ENCODE results near the gene GATAD2A. TPM values are rescaled to one million over a fixed set of nuclear protein-coding genes. Genes with fewer than 3 reads are reported as not detected.

GATAD2A gene
- total RNA-seq, 2 donors from 2014 or later, result 41.7 to 138 TPM

DNA sequence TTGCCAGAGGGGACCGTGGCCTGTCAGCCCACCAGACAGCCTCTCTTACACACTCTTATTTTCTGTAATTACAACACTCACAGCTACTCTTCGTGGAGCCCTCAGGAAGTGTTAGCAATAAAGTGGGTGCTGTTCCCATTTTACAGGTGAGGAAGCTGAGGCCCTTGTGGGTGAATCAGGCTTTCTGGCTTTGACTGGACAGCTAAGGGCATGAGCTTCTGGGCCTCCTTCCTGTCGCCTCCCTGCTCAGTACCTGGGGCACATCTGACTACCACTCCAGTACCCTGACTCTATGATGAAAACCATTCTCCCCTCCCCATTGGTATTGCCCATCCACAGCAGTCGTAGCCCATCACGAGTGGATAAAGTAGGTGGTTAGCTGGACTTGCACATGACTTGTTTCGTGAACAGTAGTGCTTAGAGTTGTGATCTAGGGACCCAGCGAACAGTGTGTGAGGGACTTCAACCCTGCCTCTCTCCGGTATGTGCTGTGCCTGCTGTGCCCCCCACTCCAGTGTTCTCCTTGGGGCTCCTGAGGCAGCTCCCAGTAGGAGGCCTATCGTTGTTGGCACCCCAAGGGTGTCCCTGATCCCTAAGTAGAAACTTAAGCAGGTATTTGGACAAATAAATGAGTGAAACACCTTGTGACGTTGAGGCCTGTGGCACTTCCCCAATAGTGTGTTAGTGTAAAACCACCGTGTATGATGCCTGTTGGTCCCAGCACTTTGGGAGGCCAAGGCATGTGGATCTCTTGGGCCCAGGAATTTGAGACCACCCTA lies 38.6 kb downstream of the GATAD2A start:
- H3K36me3 ChIP-seq, result no peaks in the 10 kb centered on the region

GRCh38 chr19:19444681-19445155 lies 39.2 kb downstream of the GATAD2A start:
- TF ChIP-seq POLR2AphosphoS5 (IDR thresholded peaks at IDR 0.05) (no peak), POLR2A (IDR thresholded peaks at IDR 0.05) (no peak), CTCF (IDR thresholded peaks at IDR 0.05) (no peak)
- Histone ChIP-seq H3K27me3 (replicated peaks; ENCODE audit: insufficient read depth) (no peaks in the 10 kb centered on the region), H3K4me1 (replicated peaks) (no peaks in the 10 kb centered on the region), H3K27ac (no peak overlapping the region), H3K36me3 (no peaks in the 10 kb centered on the region), H3K4me3 (no peak overlapping the region), H3K9me3 (no peaks in the 10 kb centered on the region)
- intact Hi-C loops (cut with DNase I), result no loop called here
- DNase-seq (ENCODE audit: low spot score), result no peak
- WGBS, result 89% methylated on average over 4 of the region's 4 CpGs

More for the DNA sequence above, 38.6 kb downstream of the GATAD2A start:
- Histone ChIP-seq H3K27ac (no peak overlapping the region), H3K27me3 (replicated peaks; ENCODE audit: insufficient read depth) (no peaks in the 10 kb centered on the region), H3K9me3 (no peaks in the 10 kb centered on the region), H3K4me3 (no peak overlapping the region), H3K4me1 (replicated peaks) (no peaks in the 10 kb centered on the region)
- WGBS, result 80% methylated on average over 11 of the region's 11 CpGs
- no peak for DNase-seq (ENCODE audit: low spot score)
- intact Hi-C loops (cut with DNase I), result no loop called here
- TF ChIP-seq POLR2AphosphoS5 (IDR thresholded peaks at IDR 0.05) (no peak), POLR2A (IDR thresholded peaks at IDR 0.05) (no peak), CTCF (IDR thresholded peaks at IDR 0.05) (no peak)

- intact Hi-C loops (cut with DNase I), result no loop called here
- H3K27me3 ChIP-seq (replicated peaks; ENCODE audit: insufficient read depth), result no peaks in the 10 kb centered on the region
- DNase-seq (ENCODE audit: low spot score), result no peak
- H3K4me3 ChIP-seq, result no peak overlapping the region
- TF ChIP-seq POLR2AphosphoS5 (IDR thresholded peaks at IDR 0.05), result no peak
- TF ChIP-seq CTCF (IDR thresholded peaks at IDR 0.05), result no peak
- no peak for TF ChIP-seq POLR2A (IDR thresholded peaks at IDR 0.05)
- H3K36me3 ChIP-seq, result no peaks in the 10 kb centered on the region
- no peaks in the 10 kb centered on the region for H3K9me3 ChIP-seq
- WGBS, result 12% methylated on average over 1 of the region's 1 CpG
- no peaks in the 10 kb centered on the region for H3K4me1 ChIP-seq (replicated peaks)
- H3K27ac ChIP-seq, result no peak overlapping the region
These were observed 39.8 kb downstream of the GATAD2A start for GRCh38 chr19:19445288-19445687.

DNA sequence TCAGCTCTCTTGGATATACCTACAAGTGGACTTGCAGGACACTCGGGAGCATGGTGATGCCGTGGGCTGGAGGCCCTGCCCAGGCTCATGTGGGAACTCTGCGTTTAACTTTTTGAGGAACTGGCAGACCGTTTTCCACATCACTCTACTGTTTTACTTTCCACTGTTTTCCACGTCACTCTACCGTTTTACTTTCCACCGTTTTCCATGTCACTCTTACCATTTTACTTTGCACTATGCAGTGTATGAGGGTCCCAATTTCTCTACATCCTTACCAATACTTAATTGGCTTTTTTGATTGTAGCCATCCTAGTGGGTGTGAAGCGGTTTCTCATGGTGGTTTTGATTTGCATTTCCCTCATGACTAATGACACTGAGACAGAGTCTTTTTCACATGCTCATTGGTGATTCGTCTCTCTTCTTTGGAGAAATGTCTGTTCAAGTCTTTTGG lies 40.5 kb downstream of the GATAD2A start:
- no peak overlapping the region for H3K4me3 ChIP-seq
- DNase-seq (ENCODE audit: low spot score), result no peak
- no peak overlapping the region for H3K27ac ChIP-seq
- intact Hi-C loops (cut with DNase I), result no loop called here
- no peaks in the 10 kb centered on the region for H3K27me3 ChIP-seq (replicated peaks; ENCODE audit: insufficient read depth)
- TF ChIP-seq POLR2AphosphoS5 (IDR thresholded peaks at IDR 0.05), result no peak
- no peaks in the 10 kb centered on the region for H3K4me1 ChIP-seq (replicated peaks)
- no peaks in the 10 kb centered on the region for H3K9me3 ChIP-seq
- no peaks in the 10 kb centered on the region for H3K36me3 ChIP-seq
- WGBS, result 85% methylated on average over 9 of the region's 9 CpGs

GRCh38 chr19:19446655-19447437 lies 41.4 kb downstream of the GATAD2A start:
- Histone ChIP-seq H3K9me3 (no peaks in the 10 kb centered on the region), H3K4me1 (replicated peaks) (no peaks in the 10 kb centered on the region), H3K27me3 (replicated peaks; ENCODE audit: insufficient read depth) (no peaks in the 10 kb centered on the region), H3K4me3 (no peak overlapping the region), H3K27ac (no peak overlapping the region), H3K36me3 (no peaks in the 10 kb centered on the region)
- TF ChIP-seq POLR2AphosphoS5 (IDR thresholded peaks at IDR 0.05) (no peak), POLR2A (IDR thresholded peaks at IDR 0.05) (no peak), CTCF (IDR thresholded peaks at IDR 0.05) (no peak)
- intact Hi-C loops (cut with DNase I), result no loop called here
- 70% methylated on average over 9 of the region's 9 CpGs for WGBS
- no peak for DNase-seq (ENCODE audit: low spot score)

Data from prostate gland (tissue), 2 donors.